Activated T-helper 1 cell treated with anti-CD3 and anti-CD28 coated beads, Interleukin-12 subunit alpha, Interleukin-12 subunit beta, Interleukin-2, Interleukin-4 antibody, amounts not matched to agents 30 ng/mL and 10 ng/mL and 1 ng/mL, durations not matched to agents 14 hours and 24 hours and 36 hours (primary cell): ENCODE results near the gene CACNA1B. TPM values are rescaled to one million over a fixed set of nuclear protein-coding genes. Genes with fewer than 3 reads are reported as not detected.

Experiments used
- DNase-seq: peaks from one replicate; pipeline ENCODE4 v3.0.0; 2021; ENCODE audit warnings: low spot score
- H3K27ac Mint-ChIP-seq: one replicate; pipeline ENCODE4 v1.8.0; 2021; ENCODE audit warnings: mild to moderate bottlenecking, mixed read lengths
- H3K27me3 Mint-ChIP-seq: one replicate; pipeline ENCODE4 v1.8.0; 2022; ENCODE audit warnings: mild to moderate bottlenecking, moderate library complexity, mixed read lengths; ENCODE audit not compliant: insufficient read depth
- H3K36me3 Mint-ChIP-seq: one replicate; pipeline ENCODE4 v1.8.0; 2021; ENCODE audit warnings: low read depth, mixed read lengths
- H3K4me1 Mint-ChIP-seq: one replicate; pipeline ENCODE4 v1.8.0; 2021; ENCODE audit warnings: low read depth, mixed read lengths
- H3K4me3 Mint-ChIP-seq: one replicate; pipeline ENCODE4 v1.8.0; 2021; ENCODE audit warnings: mild to moderate bottlenecking, moderate library complexity, mixed read lengths
- H3K9me3 Mint-ChIP-seq: one replicate; pipeline ENCODE4 v1.8.0; 2021; ENCODE audit warnings: mixed read lengths
- intact Hi-C: fragments of 100-400 bp; cut with micrococcal nuclease; formaldehyde crosslinking; loops from one replicate; pipeline ENCODE4 v1.15.1; 2024
- total RNA-seq: library from RNA; stranded (reverse); gene quantifications from 2 replicates; pipeline ENCODE4 v1.2.3, GENCODE V29; 2022

Gene CACNA1B
- total RNA-seq, 1 donor from 2014 or later, result not detected

- intact Hi-C loops, result no loop called here
- Mint-ChIP-seq H3K27me3 (peaks cover 3% of the 10 kb centered on the region), H3K4me1 (no peaks in the 10 kb centered on the region), H3K36me3 (no peaks in the 10 kb centered on the region), H3K9me3 (no peaks in the 10 kb centered on the region), H3K27ac (no peak overlapping the region), H3K4me3 (no peak overlapping the region)
- no peak for DNase-seq
Observed at GRCh38 chr9:138061631-138062030, 184.0 kb downstream of the CACNA1B start.

- DNase-seq, result no peak
- Mint-ChIP-seq H3K36me3 (no peaks in the 10 kb centered on the region), H3K9me3 (no peaks in the 10 kb centered on the region), H3K27me3 (peaks cover 3% of the 10 kb centered on the region), H3K4me3 (no peak overlapping the region), H3K27ac (no peak overlapping the region), H3K4me1 (no peaks in the 10 kb centered on the region)
- intact Hi-C loops, result no loop called here
Observed at GRCh38 chr9:138062196-138062595, 184.6 kb downstream of the CACNA1B start.

- Mint-ChIP-seq H3K36me3 (no peaks in the 10 kb centered on the region), H3K4me1 (no peaks in the 10 kb centered on the region), H3K27me3 (peaks cover 3% of the 10 kb centered on the region), H3K4me3 (no peak overlapping the region), H3K9me3 (no peaks in the 10 kb centered on the region), H3K27ac (no peak overlapping the region)
- intact Hi-C loops, result no loop called here
- DNase-seq, result no peak
Observed at GRCh38 chr9:138063033-138063432, 185.5 kb downstream of the CACNA1B start.

GRCh38 chr9:138063785-138064184 lies 186.2 kb downstream of the CACNA1B start:
- Mint-ChIP-seq H3K36me3 (no peaks in the 10 kb centered on the region), H3K27me3 (peaks cover 3% of the 10 kb centered on the region), H3K4me1 (no peaks in the 10 kb centered on the region), H3K9me3 (no peaks in the 10 kb centered on the region), H3K27ac (no peak overlapping the region), H3K4me3 (no peak overlapping the region)
- no peak for DNase-seq
- intact Hi-C loops, result no loop called here

GRCh38 chr9:138064547-138064946 lies 187.0 kb downstream of the CACNA1B start:
- no peak overlapping the region for H3K4me3 Mint-ChIP-seq
- intact Hi-C loops, result no loop called here
- DNase-seq, result no peak
- H3K27me3 Mint-ChIP-seq, result peaks cover 3% of the 10 kb centered on the region
- no peak overlapping the region for H3K27ac Mint-ChIP-seq
- no peaks in the 10 kb centered on the region for H3K9me3 Mint-ChIP-seq
- H3K4me1 Mint-ChIP-seq, result no peaks in the 10 kb centered on the region
- no peaks in the 10 kb centered on the region for H3K36me3 Mint-ChIP-seq

- no peak for DNase-seq
- intact Hi-C loops, result no loop called here
- Mint-ChIP-seq H3K36me3 (no peaks in the 10 kb centered on the region), H3K4me3 (no peak overlapping the region), H3K27ac (no peak overlapping the region), H3K4me1 (no peaks in the 10 kb centered on the region), H3K9me3 (no peaks in the 10 kb centered on the region), H3K27me3 (peaks cover 3% of the 10 kb centered on the region)
Observed at GRCh38 chr9:138065287-138065686, 187.7 kb downstream of the CACNA1B start.

GRCh38 chr9:138066049-138066448 lies 188.5 kb downstream of the CACNA1B start:
- Mint-ChIP-seq H3K4me3 (no peak overlapping the region), H3K4me1 (no peaks in the 10 kb centered on the region), H3K27ac (no peak overlapping the region), H3K27me3 (peaks cover 3% of the 10 kb centered on the region), H3K9me3 (no peaks in the 10 kb centered on the region), H3K36me3 (no peaks in the 10 kb centered on the region)
- DNase-seq, result no peak
- intact Hi-C loops, result no loop called here

GRCh38 chr9:138067613-138068367 lies 190.2 kb downstream of the CACNA1B start:
- intact Hi-C loops, result no loop called here
- H3K4me1 Mint-ChIP-seq, result no peaks in the 10 kb centered on the region
- no peaks in the 10 kb centered on the region for H3K9me3 Mint-ChIP-seq
- H3K4me3 Mint-ChIP-seq, result no peak overlapping the region
- no peak overlapping the region for H3K27ac Mint-ChIP-seq
- no peak for DNase-seq
- H3K36me3 Mint-ChIP-seq, result no peaks in the 10 kb centered on the region
- H3K27me3 Mint-ChIP-seq, result peaks cover 3% of the 10 kb centered on the region

GRCh38 chr9:138068601-138069035 lies 191.0 kb downstream of the CACNA1B start:
- peaks cover 3% of the 10 kb centered on the region for H3K27me3 Mint-ChIP-seq
- no peak overlapping the region for H3K4me3 Mint-ChIP-seq
- no peaks in the 10 kb centered on the region for H3K9me3 Mint-ChIP-seq
- intact Hi-C loops, result no loop called here
- no peaks in the 10 kb centered on the region for H3K4me1 Mint-ChIP-seq
- H3K36me3 Mint-ChIP-seq, result no peaks in the 10 kb centered on the region
- DNase-seq, result no peak
- no peak overlapping the region for H3K27ac Mint-ChIP-seq

GRCh38 chr9:138069731-138070456 lies 192.3 kb downstream of the CACNA1B start:
- no peaks in the 10 kb centered on the region for H3K9me3 Mint-ChIP-seq
- no peak overlapping the region for H3K27ac Mint-ChIP-seq
- no peaks in the 10 kb centered on the region for H3K4me1 Mint-ChIP-seq
- H3K27me3 Mint-ChIP-seq, result peaks cover 3% of the 10 kb centered on the region
- intact Hi-C loops, result no loop called here
- H3K4me3 Mint-ChIP-seq, result no peak overlapping the region
- H3K36me3 Mint-ChIP-seq, result no peaks in the 10 kb centered on the region
- no peak for DNase-seq

GRCh38 chr9:138070815-138071214 lies 193.2 kb downstream of the CACNA1B start:
- Mint-ChIP-seq H3K9me3 (no peaks in the 10 kb centered on the region), H3K4me3 (no peak overlapping the region), H3K27me3 (peaks cover 3% of the 10 kb centered on the region), H3K36me3 (no peaks in the 10 kb centered on the region), H3K27ac (no peak overlapping the region), H3K4me1 (no peaks in the 10 kb centered on the region)
- intact Hi-C loops, result no loop called here
- no peak for DNase-seq

GRCh38 chr9:138071292-138071691 lies 193.7 kb downstream of the CACNA1B start:
- Mint-ChIP-seq H3K9me3 (no peaks in the 10 kb centered on the region), H3K4me1 (no peaks in the 10 kb centered on the region), H3K36me3 (no peaks in the 10 kb centered on the region), H3K4me3 (no peak overlapping the region), H3K27ac (no peak overlapping the region), H3K27me3 (no peaks in the 10 kb centered on the region)
- no peak for DNase-seq
- intact Hi-C loops, result no loop called here

GRCh38 chr9:138071731-138072130 lies 194.1 kb downstream of the CACNA1B start:
- intact Hi-C loops, result no loop called here
- Mint-ChIP-seq H3K36me3 (no peaks in the 10 kb centered on the region), H3K27me3 (no peaks in the 10 kb centered on the region), H3K4me3 (no peak overlapping the region), H3K9me3 (no peaks in the 10 kb centered on the region), H3K4me1 (no peaks in the 10 kb centered on the region), H3K27ac (no peak overlapping the region)
- DNase-seq, result no peak
